TTC549 (cell line): ENCODE data around the gene CPOX.

Source experiments
- FAIRE-seq: peaks from 2 replicates; lab custom pipeline; 2012; peaks lifted over from hg19 to GRCh38; lab: Jason Lieb, UNC

Gene CPOX

GRCh38 chr3:98534168-98534567, 59.2 kb downstream of the CPOX start:
- FAIRE-seq: no peak

- FAIRE-seq: no peak
Measured at GRCh38 chr3:98532709-98533571, 60.5 kb downstream of the CPOX start.

DNA sequence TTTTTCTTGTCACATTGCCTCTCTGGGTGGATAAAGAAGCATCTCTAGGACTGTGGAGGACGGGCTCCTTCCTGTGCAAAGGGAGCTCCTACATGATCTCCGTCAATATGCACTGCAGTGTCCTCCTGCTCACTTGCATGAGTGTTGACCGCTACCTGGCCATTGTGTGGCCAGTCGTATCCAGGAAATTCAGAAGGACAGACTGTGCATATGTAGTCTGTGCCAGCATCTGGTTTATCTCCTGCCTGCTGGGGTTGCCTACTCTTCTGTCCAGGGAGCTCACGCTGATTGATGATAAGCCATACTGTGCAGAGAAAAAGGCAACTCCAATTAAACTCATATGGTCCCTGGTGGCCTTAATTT, 61.2 kb downstream of the CPOX start:
- FAIRE-seq: no peak

- FAIRE-seq: no peak
Measured at GRCh38 chr3:98531622-98532274, 61.7 kb downstream of the CPOX start, which contains the start of gene GPR15. Gene GPR15 (plus strand): TSS chr3:98531978. CDS start chr3:98532034, 56 bp downstream.

- no peak for FAIRE-seq
Measured at GRCh38 chr3:98530676-98531075, 62.7 kb downstream of the CPOX start.

DNA sequence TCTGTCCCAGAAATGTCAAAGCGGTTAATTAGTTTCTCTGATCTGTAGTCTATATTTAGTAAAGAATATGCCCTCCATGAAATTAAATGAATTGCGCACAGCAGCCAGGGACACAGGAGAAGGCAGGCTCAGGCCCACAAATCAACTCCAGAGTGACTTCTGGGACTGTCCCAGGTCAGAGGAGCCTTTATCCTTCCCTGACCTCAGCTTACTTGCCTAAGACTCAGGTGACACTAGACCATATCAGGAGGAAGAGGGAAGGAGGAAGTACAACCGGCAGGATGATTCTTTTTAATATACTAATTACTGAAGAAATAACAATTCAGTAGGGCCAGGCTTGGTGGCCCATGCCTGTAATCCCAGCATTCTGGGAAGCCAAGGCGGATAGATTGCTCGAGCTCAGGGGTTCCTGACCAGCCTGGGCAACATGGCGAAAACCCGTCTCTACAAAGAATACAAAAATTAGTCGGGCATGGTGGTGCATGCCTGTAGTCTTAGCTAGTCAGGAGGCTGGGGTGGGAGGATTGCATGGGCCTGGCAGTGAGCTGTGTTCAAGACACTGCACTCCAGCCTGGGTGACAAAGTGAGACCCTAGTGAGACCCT, 63.5 kb downstream of the CPOX start:
- FAIRE-seq: no peak
